Ovary (tissue), 9 donors: ENCODE data around the gene PTPRN2. TPM values are rescaled to one million over a fixed set of nuclear protein-coding genes. Genes with fewer than 3 reads are reported as not detected.
"Not testable (repeated sequence)": the region's sequence is repeated elsewhere in the genome, so short reads cannot be mapped to it uniquely, and the experiment has no call there.

Experiments used
- DNase-seq, 5 donors: peaks; one replicate each; pipeline ENCODE4 v3.0.0-alpha.2; 2019 to 2020
- H3K27ac ChIP-seq, 2 donors: fragments of 200-600 bp; one replicate each; pipeline versions ENCODE4 v1.5.1 to v1.8.0; 2019 to 2022
- H3K27me3 ChIP-seq: fragments of 200-600 bp; one replicate; pipeline ENCODE4 v1.8.0; 2022
- H3K36me3 ChIP-seq: fragments of 200-600 bp; sonication (generic); one replicate; pipeline ENCODE4 v1.5.1; 2019
- H3K4me1 ChIP-seq: one replicate; pipeline ENCODE4 v1.8.1; 2013; ENCODE audit warnings: mild to moderate bottlenecking, moderate library complexity; ENCODE audit not compliant: insufficient read depth
- H3K4me3 ChIP-seq: fragments of 200-600 bp; sonication (generic); one replicate; pipeline ENCODE4 v1.5.1; 2017
- H3K9me3 ChIP-seq, 2 donors: fragments of 200-600 bp in 1 of 2; sonication (generic) in 1 of 2; one replicate each; pipeline versions ENCODE4 v1.5.1 to v1.8.1; 2013 to 2019; ENCODE audit warnings: mild to moderate bottlenecking in 1 of 2, moderate library complexity in 1 of 2
- CTCF ChIP-seq, 3 donors: fragments of 450-650 bp in 2 of 3; fragments of 200-600 bp in 1 of 3; IDR thresholded peaks; one replicate each; pipeline versions ENCODE4 v1.5.1 to v1.8.0; 2016 to 2022; ENCODE audit warnings: antibody characterized with exemption in 3 of 3, mild to moderate bottlenecking in 1 of 3
- EP300 ChIP-seq: sonication (generic); formaldehyde crosslinking; IDR thresholded peaks from one replicate; pipeline ENCODE4 v1.6.1; 2017; ENCODE audit warnings: antibody characterized with exemption
- POLR2A ChIP-seq: fragments of 450-650 bp; IDR thresholded peaks from one replicate; pipeline ENCODE4 v1.6.1; 2017; ENCODE audit warnings: antibody characterized with exemption, mild to moderate bottlenecking, moderate library complexity
- WGBS, 3 donors: extraction: QIAGEN DNeasy Blood & Tissue Kit in 1 of 3; methylation state at CpG; one replicate each; pipeline versions ENCODE4 v1.1.5 to v1.1.7; 2013 to 2017; 5-methylcytosine and 5-hydroxymethylcytosine counted together
- intact Hi-C, 4 donors: fragments of 100-400 bp; cut with DNase I; formaldehyde crosslinking; loops; one replicate each; pipeline versions ENCODE4 v1.11.0 to v1.15.1; 2022 to 2023
- polyA plus RNA-seq, 2 donors: library from polyadenylated mRNA; stranded (reverse); fragments of 200-250 nt in 1 of 2; fragments of 350-450 nt in 1 of 2; fragmentation: Illumina TruSeq in 1 of 2; extraction: RNeasy Lipid Tissue Mini Kit (QIAGEN cat#74804) in 1 of 2; gene quantifications; one replicate each; pipeline ENCODE4 v1.2.3, GENCODE V29; 2013 to 2014
- total RNA-seq, 7 donors: library from RNA; depleted of rRNA in 2 of 7; stranded (reverse); fragments of >200 nt in 2 of 7; fragmentation: NEBNext Ultra II Directional in 3 of 7; extraction: Animal tissue kit (Norgen Biotek cat#: 25700) in 3 of 7; gene quantifications; one replicate each; pipeline versions ENCODE4 v1.1.0 to v1.2.4, GENCODE V29; 2016 to 2023
- donor health status: DM: no; HTN: no; CAD: no; lungs with moderate emphysema.
- donor health status: DM: no; HTN: no; CAD: no.
- donor health status: Bipolar disorder and iron deficiency.
- donor health status: DM: yes; HTN: yes; CAD: no.
- donor health status: DM: no; HTN: no; CAD: no.
- donor health status: DM: yes; HTN: yes; CAD: no.

Gene PTPRN2
- total and polyA plus RNA-seq, 9 donors = 3.5 to 11.1 (median 5.9) TPM

- intact Hi-C loops = no loop called here
- Histone ChIP-seq H3K27me3 (no peaks in the 10 kb centered on the region), H3K36me3 (no peaks in the 10 kb centered on the region), H3K27ac (no peak overlapping the region), H3K4me3 (no peak overlapping the region), H3K9me3 (no peaks in the 10 kb centered on the region), H3K4me1 (no peaks in the 10 kb centered on the region)
- DNase-seq = no peak
- 90 to 95% (median 93%) methylated on average over 7 of the region's 7 CpGs for WGBS, 3 donors
- TF ChIP-seq EP300 (no peak), POLR2A (no peak), CTCF (IDR thresholded peaks at IDR 0.05) (no peak)
These were observed 550.4 kb downstream of the PTPRN2 start for GRCh38 chr7:158037211-158037610.

GRCh38 chr7:158035343-158035742, 552.3 kb downstream of the PTPRN2 start:
- WGBS, 3 donors = 66 to 79% (median 67%) methylated on average over 4 of the region's 4 CpGs
- no peak overlapping the region for H3K4me3 ChIP-seq
- no peak for DNase-seq
- no peak for TF ChIP-seq CTCF (IDR thresholded peaks at IDR 0.05)
- TF ChIP-seq POLR2A = no peak
- no peak for TF ChIP-seq EP300
- no peaks in the 10 kb centered on the region for H3K4me1 ChIP-seq
- intact Hi-C loops = no loop called here
- no peaks in the 10 kb centered on the region for H3K27me3 ChIP-seq
- H3K9me3 ChIP-seq = no peaks in the 10 kb centered on the region
- H3K36me3 ChIP-seq = no peaks in the 10 kb centered on the region
- H3K27ac ChIP-seq = no peak overlapping the region

GRCh38 chr7:158034571-158034970, 553.1 kb downstream of the PTPRN2 start:
- no peak for DNase-seq
- intact Hi-C loops = no loop called here
- H3K27ac ChIP-seq = no peak overlapping the region

GRCh38 chr7:158033925-158034324, 553.7 kb downstream of the PTPRN2 start:
- H3K4me1 ChIP-seq, H3K4me3 ChIP-seq, H3K27ac ChIP-seq, DNase-seq, H3K36me3 ChIP-seq, H3K27me3 ChIP-seq, H3K9me3 ChIP-seq, intact Hi-C loops: not testable (repeated sequence)
- 87 to 94% (median 91%) methylated on average over 6 of the region's 6 CpGs for WGBS, 3 donors

More at GRCh38 chr7:158034571-158034970, 553.1 kb downstream of the PTPRN2 start:
- no peak overlapping the region for H3K4me3 ChIP-seq
- no peaks in the 10 kb centered on the region for H3K36me3 ChIP-seq
- H3K27me3 ChIP-seq = no peaks in the 10 kb centered on the region
- H3K4me1 ChIP-seq = no peaks in the 10 kb centered on the region
- TF ChIP-seq POLR2A (no peak), CTCF (IDR thresholded peaks at IDR 0.05) (no peak), EP300 (no peak)
- no peaks in the 10 kb centered on the region for H3K9me3 ChIP-seq
- WGBS, 3 donors = 57 to 90% (median 84%) methylated on average over 3 of the region's 3 CpGs

GRCh38 chr7:158033196-158033595, 554.4 kb downstream of the PTPRN2 start:
- Histone ChIP-seq H3K27me3 (no peaks in the 10 kb centered on the region), H3K27ac (no peak overlapping the region), H3K9me3 (no peaks in the 10 kb centered on the region), H3K36me3 (no peaks in the 10 kb centered on the region), H3K4me1 (no peaks in the 10 kb centered on the region), H3K4me3 (no peak overlapping the region)
- no peak for TF ChIP-seq POLR2A
- TF ChIP-seq EP300 = no peak
- TF ChIP-seq CTCF (IDR thresholded peaks at IDR 0.05) = no peak
- intact Hi-C loops = no loop called here
- 69 to 78% (median 74%) methylated on average over 8 of the region's 8 CpGs for WGBS, 3 donors
- no peak for DNase-seq
